Measurements from ENCODE around the gene TCEA2. TPM values are rescaled to one million over a fixed set of nuclear protein-coding genes. Genes with fewer than 3 reads are reported as not detected.

Gene TCEA2
- total and polyA plus RNA-seq, 2 donors (not counting 1 experiment from before 2014, with no cell fraction given), result 58.1 to 63.9 TPM

DNA sequence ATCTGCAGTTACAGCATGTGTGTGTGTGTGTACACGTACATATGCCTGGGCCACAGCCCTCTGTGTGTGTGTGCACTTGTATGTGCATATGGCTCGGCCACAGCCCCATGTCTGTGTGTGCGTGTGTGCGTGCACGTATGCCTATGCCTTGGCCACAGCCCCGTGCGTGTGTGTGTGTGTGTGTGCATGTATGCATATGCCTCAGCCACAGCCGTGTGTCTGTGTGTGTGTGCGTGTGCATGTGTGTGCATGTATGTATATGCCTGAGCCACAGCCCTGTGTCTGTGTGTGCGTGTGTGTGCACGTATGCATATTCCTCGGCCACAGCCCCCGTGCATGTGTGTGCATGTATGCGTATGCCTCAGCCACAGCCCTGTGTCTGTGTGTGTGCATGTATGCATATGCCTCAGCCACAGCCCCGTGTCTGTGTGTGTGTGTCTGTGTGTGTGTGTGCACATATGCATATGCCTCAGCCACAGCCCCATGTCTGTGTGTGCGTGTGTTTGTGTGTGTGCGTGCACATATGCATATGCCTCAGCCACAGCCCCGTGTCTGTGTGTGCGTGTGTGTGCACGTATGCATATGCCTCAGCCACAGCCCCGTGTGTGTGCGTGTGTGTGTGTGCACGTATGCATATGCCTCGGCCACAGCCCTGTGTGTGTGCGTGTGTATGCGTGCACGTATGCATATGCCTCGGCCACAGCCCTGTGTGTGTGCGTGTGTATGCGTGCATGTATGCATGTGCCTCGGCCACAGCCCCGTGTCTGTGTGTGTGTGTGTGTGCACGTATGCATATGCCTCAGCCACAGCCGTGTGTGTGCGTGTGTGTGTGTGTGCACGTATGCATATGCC lies 41.6 kb upstream of the TCEA2 start:
- no peaks in the 10 kb centered on the region for H3K27me3 Mint-ChIP-seq
- no peak overlapping the region for H3K9ac ChIP-seq (ENCODE audit: low read length)
- ChIA-PET POLR2A (no interaction called here), CTCF (no interaction called here)
- no peak overlapping the region for H3K27ac Mint-ChIP-seq
- intact Hi-C loops (cut with micrococcal nuclease), result no loop called here
- H3K4me2 ChIP-seq (replicated peaks; ENCODE audit: low read depth, low read length, poor library complexity, severe bottlenecking), result no peak overlapping the region
- ATAC-seq (ENCODE audit: low read depth), result no peak
- H2AFZ ChIP-seq (ENCODE audit: insufficient read depth, low read depth, low read length, poor library complexity, severe bottlenecking), result no peak overlapping the region
- no peak overlapping the region for H3K27ac ChIP-seq (ENCODE audit: low read length in 2 of 2)
- no peak overlapping the region for H3K4me3 ChIP-seq (ENCODE audit: control extremely low read depth in 1 of 5, extremely low read depth in 1 of 5, insufficient read depth in 1 of 5, low read depth in 2 of 5, low read length in 4 of 5)
- H3K4me1 ChIP-seq (ENCODE audit: control insufficient read depth in 2 of 2, insufficient read depth in 2 of 2, low read length in 2 of 2), result no peaks in the 10 kb centered on the region
- peaks cover 31% of the 10 kb centered on the region for H3K79me2 ChIP-seq (ENCODE audit: control insufficient read depth, insufficient read depth, low read length)
- no peaks in the 10 kb centered on the region for H3K9me3 ChIP-seq (ENCODE audit: control extremely low read depth in 1 of 3, control insufficient read depth in 2 of 3, insufficient read depth in 1 of 3, low read length in 2 of 3)
- 97% methylated on average over 35 of the region's 36 CpGs for WGBS (ENCODE audit: insufficient coverage)
- no peaks in the 10 kb centered on the region for H3K4me1 Mint-ChIP-seq
- DNase-seq, result no peak
- TF ChIP-seq EZH2 (IDR thresholded peaks at IDR 0.05; ENCODE audit: borderline replicate concordance, insufficient read depth, low read depth, low read length, poor library complexity, severe bottlenecking), result no peak
- TF ChIP-seq, protein P1, sequence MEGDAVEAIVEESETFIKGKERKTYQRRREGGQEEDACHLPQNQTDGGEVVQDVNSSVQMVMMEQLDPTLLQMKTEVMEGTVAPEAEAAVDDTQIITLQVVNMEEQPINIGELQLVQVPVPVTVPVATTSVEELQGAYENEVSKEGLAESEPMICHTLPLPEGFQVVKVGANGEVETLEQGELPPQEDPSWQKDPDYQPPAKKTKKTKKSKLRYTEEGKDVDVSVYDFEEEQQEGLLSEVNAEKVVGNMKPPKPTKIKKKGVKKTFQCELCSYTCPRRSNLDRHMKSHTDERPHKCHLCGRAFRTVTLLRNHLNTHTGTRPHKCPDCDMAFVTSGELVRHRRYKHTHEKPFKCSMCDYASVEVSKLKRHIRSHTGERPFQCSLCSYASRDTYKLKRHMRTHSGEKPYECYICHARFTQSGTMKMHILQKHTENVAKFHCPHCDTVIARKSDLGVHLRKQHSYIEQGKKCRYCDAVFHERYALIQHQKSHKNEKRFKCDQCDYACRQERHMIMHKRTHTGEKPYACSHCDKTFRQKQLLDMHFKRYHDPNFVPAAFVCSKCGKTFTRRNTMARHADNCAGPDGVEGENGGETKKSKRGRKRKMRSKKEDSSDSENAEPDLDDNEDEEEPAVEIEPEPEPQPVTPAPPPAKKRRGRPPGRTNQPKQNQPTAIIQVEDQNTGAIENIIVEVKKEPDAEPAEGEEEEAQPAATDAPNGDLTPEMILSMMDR (IDR thresholded peaks at IDR 0.05), result no peak
- H4K20me1 ChIP-seq (ENCODE audit: control insufficient read depth, insufficient read depth, low read length, poor library complexity, severe bottlenecking), result peaks cover 55% of the 10 kb centered on the region
- no peak overlapping the region for H3K4me3 Mint-ChIP-seq
- peaks cover 0 to 82% of the 10 kb centered on the region in 2 experiments for H3K36me3 ChIP-seq (replicated peaks in 1 of 2; ENCODE audit: control extremely low read depth in 1 of 2, control insufficient read depth in 1 of 2, extremely low read depth in 1 of 2, insufficient read depth in 2 of 2, low read length in 1 of 2)
- no peaks in the 10 kb centered on the region for H3K27me3 ChIP-seq (replicated peaks in 1 of 4; ENCODE audit: control extremely low read depth in 1 of 4, control insufficient read depth in 3 of 4, insufficient read depth in 4 of 4, low read length in 3 of 4)
- no peaks in the 10 kb centered on the region for H3K9me3 Mint-ChIP-seq (ENCODE audit: insufficient read depth)

- H3K4me1 ChIP-seq (ENCODE audit: control insufficient read depth in 2 of 2, insufficient read depth in 2 of 2, low read length in 2 of 2), result no peaks in the 10 kb centered on the region
- H3K27ac ChIP-seq (ENCODE audit: low read length in 2 of 2), result no peak overlapping the region
Measured at GRCh38 chr20:64022671-64023360, 40.2 kb upstream of the TCEA2 start.

More at GRCh38 chr20:64022671-64023360, 40.2 kb upstream of the TCEA2 start:
- CTCF ChIA-PET, result no interaction called here
- H3K36me3 ChIP-seq (replicated peaks in 1 of 2; ENCODE audit: control extremely low read depth in 1 of 2, control insufficient read depth in 1 of 2, extremely low read depth in 1 of 2, insufficient read depth in 2 of 2, low read length in 1 of 2), result peaks cover 3 to 86% of the 10 kb centered on the region in 2 experiments
- TF ChIP-seq EZH2 (IDR thresholded peaks at IDR 0.05; ENCODE audit: borderline replicate concordance, insufficient read depth, low read depth, low read length, poor library complexity, severe bottlenecking), result no peak
- TF ChIP-seq, protein P1 (IDR thresholded peaks at IDR 0.05), result no peak
- no peak overlapping the region for H3K4me2 ChIP-seq (replicated peaks; ENCODE audit: low read depth, low read length, poor library complexity, severe bottlenecking)
- POLR2A ChIA-PET, result no interaction called here
- H3K4me3 Mint-ChIP-seq, result no peak overlapping the region
- H3K79me2 ChIP-seq (ENCODE audit: control insufficient read depth, insufficient read depth, low read length), result peaks cover 31% of the 10 kb centered on the region
- H3K27me3 Mint-ChIP-seq, result no peaks in the 10 kb centered on the region
- H3K4me3 ChIP-seq (ENCODE audit: control extremely low read depth in 1 of 5, extremely low read depth in 1 of 5, insufficient read depth in 1 of 5, low read depth in 2 of 5, low read length in 4 of 5), result no peak overlapping the region
- no peaks in the 10 kb centered on the region for H3K9me3 Mint-ChIP-seq (ENCODE audit: insufficient read depth)
- intact Hi-C loops (cut with micrococcal nuclease), result no loop called here
- H3K9ac ChIP-seq (ENCODE audit: low read length), result no peak overlapping the region
- no peaks in the 10 kb centered on the region for H3K27me3 ChIP-seq (replicated peaks in 1 of 4; ENCODE audit: control extremely low read depth in 1 of 4, control insufficient read depth in 3 of 4, insufficient read depth in 4 of 4, low read length in 3 of 4)
- peaks cover 60% of the 10 kb centered on the region for H4K20me1 ChIP-seq (ENCODE audit: control insufficient read depth, insufficient read depth, low read length, poor library complexity, severe bottlenecking)
- no peak for DNase-seq
- H2AFZ ChIP-seq (ENCODE audit: insufficient read depth, low read depth, low read length, poor library complexity, severe bottlenecking), result no peak overlapping the region
- no peak overlapping the region for H3K27ac Mint-ChIP-seq
- H3K9me3 ChIP-seq (ENCODE audit: control extremely low read depth in 1 of 3, control insufficient read depth in 2 of 3, insufficient read depth in 1 of 3, low read length in 2 of 3), result no peaks in the 10 kb centered on the region
- H3K4me1 Mint-ChIP-seq, result no peaks in the 10 kb centered on the region
- WGBS (ENCODE audit: insufficient coverage), result over 99% methylated on average over 16 of the region's 17 CpGs
- no peak for ATAC-seq (ENCODE audit: low read depth)

All from B cell (primary cell).